Fibroblast of skin of left quadriceps (primary cell): ENCODE results near the gene DTX1.

ENCODE experiments used
- DNase-seq, 2 experiments: peaks; one replicate each; pipeline ENCODE4 v3.0.0-alpha.2; 2013; ENCODE audit warnings: low read depth in 2 of 2

DTX1 gene

GRCh38 chr12:113056631-113057488, at the start of gene DTX1:
Gene DTX1, plus strand, starts transcription at chr12:113056730. Its CDS starts 1,463 bp downstream, at chr12:113058193.
- no peak for DNase-seq

GRCh38 chr12:113007166-113007565, 49.4 kb upstream of the DTX1 start:
- no peak for DNase-seq

GRCh38 chr12:113010701-113011100, 45.8 kb upstream of the DTX1 start:
- DNase-seq, result no peak

GRCh38 chr12:113014565-113014964, 42.0 kb upstream of the DTX1 start:
- no peak for DNase-seq

- DNase-seq, result no peak
These were observed 39.7 kb upstream of the DTX1 start for GRCh38 chr12:113016796-113017195.

GRCh38 chr12:113019025-113019424, 37.5 kb upstream of the DTX1 start:
- no peak for DNase-seq

- no peak for DNase-seq
These were observed 35.0 kb upstream of the DTX1 start for GRCh38 chr12:113021500-113021899.

- DNase-seq, result no peak
These were observed 33.8 kb upstream of the DTX1 start for GRCh38 chr12:113022563-113023297.

GRCh38 chr12:113027726-113028125, 28.8 kb upstream of the DTX1 start:
- DNase-seq, result no peak

- DNase-seq, result peak; percentile 10 to 25
These were observed 25.5 kb upstream of the DTX1 start for GRCh38 chr12:113030875-113031525.

- DNase-seq, result no peak
These were observed 16.6 kb upstream of the DTX1 start for GRCh38 chr12:113039911-113040445.

- DNase-seq, result no peak
These were observed 15.8 kb upstream of the DTX1 start for GRCh38 chr12:113040722-113041171.

- DNase-seq, result no peak
These were observed 15.0 kb upstream of the DTX1 start for GRCh38 chr12:113041560-113041959.

- no peak for DNase-seq
These were observed 13.3 kb upstream of the DTX1 start for GRCh38 chr12:113043240-113043639.

- DNase-seq, result no peak
These were observed 12.0 kb upstream of the DTX1 start for GRCh38 chr12:113044516-113044915.

GRCh38 chr12:113048716-113049127, 7.8 kb upstream of the DTX1 start:
- DNase-seq, result peak; percentile 21 to 29

GRCh38 chr12:113049976-113050742, 6.4 kb upstream of the DTX1 start:
- no peak for DNase-seq

GRCh38 chr12:113050795-113051194, 5.7 kb upstream of the DTX1 start:
- DNase-seq, result no peak

GRCh38 chr12:113051759-113052158, 4.8 kb upstream of the DTX1 start:
- no peak for DNase-seq

GRCh38 chr12:113052326-113052725, 4.2 kb upstream of the DTX1 start:
- DNase-seq, result no peak

- no peak for DNase-seq
These were observed 1.5 kb upstream of the DTX1 start for GRCh38 chr12:113054948-113055486.
